ENCODE results near the gene ZBTB7A.

The ZBTB7A gene

GRCh38 chr19:4080473-4080872, 13.8 kb upstream of the ZBTB7A start:
- H3K27ac ChIP-seq (ENCODE audit: insufficient read depth in 1 of 2, low read depth in 1 of 2, low read length in 2 of 2, poor library complexity in 1 of 2, severe bottlenecking in 2 of 2): no peak overlapping the region
- no peaks in the 10 kb centered on the region for H3K9me3 ChIP-seq (ENCODE audit: control extremely low read depth in 1 of 5, control insufficient read depth in 4 of 5, insufficient read depth in 2 of 5, low read depth in 1 of 5, low read length in 4 of 5)
- WGBS (ENCODE audit: insufficient coverage): 71% methylated on average over 4 of the region's 6 CpGs
- ChIA-PET POLR2A (no interaction called here), CTCF (no interaction called here)
- no peaks in the 10 kb centered on the region for H3K27me3 ChIP-seq (replicated peaks in 2 of 5; ENCODE audit: control insufficient read depth in 4 of 5, insufficient read depth in 5 of 5, low read length in 4 of 5)
- peaks cover 4 to 51% (median 44%) of the 10 kb centered on the region in 4 experiments for H3K4me1 ChIP-seq (ENCODE audit: control extremely low read depth in 1 of 4, control insufficient read depth in 4 of 4, insufficient read depth in 4 of 4, low read length in 3 of 4)
- no peaks in the 10 kb centered on the region for H3K36me3 ChIP-seq (ENCODE audit: control insufficient read depth in 4 of 4, insufficient read depth in 4 of 4, low read length in 3 of 4)
- no peak overlapping the region for H3K4me3 ChIP-seq (ENCODE audit: control insufficient read depth in 1 of 7, extremely low read depth in 1 of 7, insufficient read depth in 4 of 7, low read depth in 2 of 7, low read length in 6 of 7)
- no peak for DNase-seq

- Histone ChIP-seq H3K27me3 (replicated peaks in 2 of 5; ENCODE audit: control insufficient read depth in 4 of 5, insufficient read depth in 5 of 5, low read length in 4 of 5) (no peaks in the 10 kb centered on the region), H3K27ac (ENCODE audit: insufficient read depth in 1 of 2, low read depth in 1 of 2, low read length in 2 of 2, poor library complexity in 1 of 2, severe bottlenecking in 2 of 2) (peak overlapping the region; percentile 33 to 82), H3K4me1 (ENCODE audit: control extremely low read depth in 1 of 4, control insufficient read depth in 4 of 4, insufficient read depth in 4 of 4, low read length in 3 of 4) (peaks cover 4 to 39% (median 27%) of the 10 kb centered on the region in 4 experiments), H3K36me3 (ENCODE audit: control insufficient read depth in 4 of 4, insufficient read depth in 4 of 4, low read length in 3 of 4) (no peaks in the 10 kb centered on the region), H3K4me3 (ENCODE audit: control insufficient read depth in 1 of 7, extremely low read depth in 1 of 7, insufficient read depth in 4 of 7, low read depth in 2 of 7, low read length in 6 of 7) (peak overlapping the region; percentile 48 to 82 (median 63)), H3K9me3 (ENCODE audit: control extremely low read depth in 1 of 5, control insufficient read depth in 4 of 5, insufficient read depth in 2 of 5, low read depth in 1 of 5, low read length in 4 of 5) (no peaks in the 10 kb centered on the region)
- CTCF ChIA-PET: no interaction called here
- WGBS (ENCODE audit: insufficient coverage): 15% methylated on average over 16 of the region's 33 CpGs
- POLR2A ChIA-PET: no interaction called here
- peak; percentile 44 to 81 (median 74) for DNase-seq
Observed at GRCh38 chr19:4077800-4078684, 11.3 kb upstream of the ZBTB7A start.

GRCh38 chr19:4077007-4077374, 10.3 kb upstream of the ZBTB7A start:
- H3K4me1 ChIP-seq (ENCODE audit: control extremely low read depth in 1 of 4, control insufficient read depth in 4 of 4, insufficient read depth in 4 of 4, low read length in 3 of 4): peaks cover 4 to 32% (median 22%) of the 10 kb centered on the region in 4 experiments
- ChIA-PET CTCF (interaction anchor here (1.4 kb wide), 1 partner anchor 13 kb away, joined by 6 read pairs; no protein-coding TSS in a partner anchor), POLR2A (no interaction called here)
- WGBS (ENCODE audit: insufficient coverage): 93% methylated on average over 2 of the region's 3 CpGs
- no peaks in the 10 kb centered on the region for H3K27me3 ChIP-seq (replicated peaks in 2 of 5; ENCODE audit: control insufficient read depth in 4 of 5, insufficient read depth in 5 of 5, low read length in 4 of 5)
- no peaks in the 10 kb centered on the region for H3K36me3 ChIP-seq (ENCODE audit: control insufficient read depth in 4 of 4, insufficient read depth in 4 of 4, low read length in 3 of 4)
- peak overlapping the region in 1 of 2 experiments; percentile 36 for H3K27ac ChIP-seq (ENCODE audit: insufficient read depth in 1 of 2, low read depth in 1 of 2, low read length in 2 of 2, poor library complexity in 1 of 2, severe bottlenecking in 2 of 2)
- H3K9me3 ChIP-seq (ENCODE audit: control extremely low read depth in 1 of 5, control insufficient read depth in 4 of 5, insufficient read depth in 2 of 5, low read depth in 1 of 5, low read length in 4 of 5): no peaks in the 10 kb centered on the region
- peak overlapping the region in 3 of 7 experiments; percentile 48 to 82 (median 74) for H3K4me3 ChIP-seq (ENCODE audit: control insufficient read depth in 1 of 7, extremely low read depth in 1 of 7, insufficient read depth in 4 of 7, low read depth in 2 of 7, low read length in 6 of 7)
- no peak for DNase-seq

- WGBS (ENCODE audit: insufficient coverage): 66% methylated on average over 7 of the region's 9 CpGs
- POLR2A ChIA-PET: no interaction called here
- Histone ChIP-seq H3K27me3 (replicated peaks in 2 of 5; ENCODE audit: control insufficient read depth in 4 of 5, insufficient read depth in 5 of 5, low read length in 4 of 5) (no peaks in the 10 kb centered on the region), H3K27ac (ENCODE audit: insufficient read depth in 1 of 2, low read depth in 1 of 2, low read length in 2 of 2, poor library complexity in 1 of 2, severe bottlenecking in 2 of 2) (no peak overlapping the region), H3K4me1 (ENCODE audit: control extremely low read depth in 1 of 4, control insufficient read depth in 4 of 4, insufficient read depth in 4 of 4, low read length in 3 of 4) (peaks cover 4 to 30% (median 21%) of the 10 kb centered on the region in 4 experiments), H3K36me3 (ENCODE audit: control insufficient read depth in 4 of 4, insufficient read depth in 4 of 4, low read length in 3 of 4) (no peaks in the 10 kb centered on the region), H3K9me3 (ENCODE audit: control extremely low read depth in 1 of 5, control insufficient read depth in 4 of 5, insufficient read depth in 2 of 5, low read depth in 1 of 5, low read length in 4 of 5) (no peaks in the 10 kb centered on the region), H3K4me3 (ENCODE audit: control insufficient read depth in 1 of 7, extremely low read depth in 1 of 7, insufficient read depth in 4 of 7, low read depth in 2 of 7, low read length in 6 of 7) (no peak overlapping the region)
- CTCF ChIA-PET: interaction anchor here (0.9 kb wide), 1 partner anchor 8 kb away, joined by 3 read pairs; no protein-coding TSS in a partner anchor
- DNase-seq: no peak
Observed at GRCh38 chr19:4075373-4075772, 8.7 kb upstream of the ZBTB7A start.

GRCh38 chr19:4071610-4072009, 4.9 kb upstream of the ZBTB7A start:
- H3K27me3 ChIP-seq (replicated peaks in 2 of 5; ENCODE audit: control insufficient read depth in 4 of 5, insufficient read depth in 5 of 5, low read length in 4 of 5): no peaks in the 10 kb centered on the region
- no peaks in the 10 kb centered on the region for H3K36me3 ChIP-seq (ENCODE audit: control insufficient read depth in 4 of 4, insufficient read depth in 4 of 4, low read length in 3 of 4)
- no peak overlapping the region for H3K4me3 ChIP-seq (ENCODE audit: control insufficient read depth in 1 of 7, extremely low read depth in 1 of 7, insufficient read depth in 4 of 7, low read depth in 2 of 7, low read length in 6 of 7)
- H3K9me3 ChIP-seq (ENCODE audit: control extremely low read depth in 1 of 5, control insufficient read depth in 4 of 5, insufficient read depth in 2 of 5, low read depth in 1 of 5, low read length in 4 of 5): no peaks in the 10 kb centered on the region
- no peak overlapping the region for H3K27ac ChIP-seq (ENCODE audit: insufficient read depth in 1 of 2, low read depth in 1 of 2, low read length in 2 of 2, poor library complexity in 1 of 2, severe bottlenecking in 2 of 2)
- CTCF ChIA-PET: interaction anchor here (0.6 kb wide), 1 partner anchor 21 kb away, joined by 3 read pairs; no protein-coding TSS in a partner anchor
- POLR2A ChIA-PET: no interaction called here
- WGBS (ENCODE audit: insufficient coverage): 91% methylated on average over 2 of the region's 3 CpGs
- H3K4me1 ChIP-seq (ENCODE audit: control extremely low read depth in 1 of 4, control insufficient read depth in 4 of 4, insufficient read depth in 4 of 4, low read length in 3 of 4): peaks cover 0 to 27% (median 17%) of the 10 kb centered on the region in 4 experiments
- DNase-seq: no peak

- CTCF ChIA-PET: interaction anchor here (0.6 kb wide), 1 partner anchor 36 kb away, joined by 3 read pairs; no protein-coding TSS in a partner anchor
- Histone ChIP-seq H3K9me3 (ENCODE audit: control extremely low read depth in 1 of 5, control insufficient read depth in 4 of 5, insufficient read depth in 2 of 5, low read depth in 1 of 5, low read length in 4 of 5) (no peaks in the 10 kb centered on the region), H3K27ac (ENCODE audit: insufficient read depth in 1 of 2, low read depth in 1 of 2, low read length in 2 of 2, poor library complexity in 1 of 2, severe bottlenecking in 2 of 2) (no peak overlapping the region), H3K4me1 (ENCODE audit: control extremely low read depth in 1 of 4, control insufficient read depth in 4 of 4, insufficient read depth in 4 of 4, low read length in 3 of 4) (peaks cover 0 to 22% (median 17%) of the 10 kb centered on the region in 4 experiments), H3K4me3 (ENCODE audit: control insufficient read depth in 1 of 7, extremely low read depth in 1 of 7, insufficient read depth in 4 of 7, low read depth in 2 of 7, low read length in 6 of 7) (peak overlapping the region in 2 of 7 experiments; percentile 3 to 29), H3K27me3 (replicated peaks in 2 of 5; ENCODE audit: control insufficient read depth in 4 of 5, insufficient read depth in 5 of 5, low read length in 4 of 5) (no peaks in the 10 kb centered on the region), H3K36me3 (ENCODE audit: control insufficient read depth in 4 of 4, insufficient read depth in 4 of 4, low read length in 3 of 4) (no peaks in the 10 kb centered on the region)
- DNase-seq: peak in 1 of 3 donors; percentile 51
- WGBS (ENCODE audit: insufficient coverage): 25% methylated on average over 7 of the region's 12 CpGs
- POLR2A ChIA-PET: no interaction called here
Observed at GRCh38 chr19:4069331-4069959, 2.7 kb upstream of the ZBTB7A start.

Data from common myeloid progenitor, CD34-positive (primary cell).